Activated CD8-positive, alpha-beta memory T cell treated with anti-CD3 and anti-CD28 coated beads, Interleukin-2, amount 10 ng/mL, durations not matched to agents 7 days and 5 days (primary cell): ENCODE measurements around the gene PRSS3. TPM values are rescaled to one million over a fixed set of nuclear protein-coding genes. Genes with fewer than 3 reads are reported as not detected.
A peak's percentile ranks its signal among the peaks of the same experiment; 100 is the strongest.
"Not testable (repeated sequence)": the region's sequence is repeated elsewhere in the genome, so short reads cannot be mapped to it uniquely, and the experiment has no call there.

Experiments
- ATAC-seq: fragments of 150-1000 bp; cut with Tn5 transposase; one replicate; pipeline ENCODE4 v1.10.0; 2021; ENCODE audit warnings: moderate library complexity
- CTCF ChIA-PET: fragments of 350-600 bp; sonication (Branson Sonifier 250); formaldehyde crosslinking; loops from one replicate; lab custom pipeline; 2021; ENCODE audit warnings: antibody characterized with exemption; lab: Charles Lee
- DNase-seq: peaks from one replicate; pipeline ENCODE4 v3.0.0-alpha.2; 2020
- H3K27ac Mint-ChIP-seq: one replicate; pipeline ENCODE4 v1.8.0; 2021; ENCODE audit warnings: mild to moderate bottlenecking, mixed read lengths
- H3K27me3 Mint-ChIP-seq: one replicate; pipeline ENCODE4 v1.8.0; 2021; ENCODE audit warnings: mixed read lengths
- H3K36me3 Mint-ChIP-seq: one replicate; pipeline ENCODE4 v1.8.0; 2021; ENCODE audit warnings: mild to moderate bottlenecking, mixed read lengths
- H3K4me1 Mint-ChIP-seq: one replicate; pipeline ENCODE4 v1.8.0; 2021; ENCODE audit warnings: mixed read lengths
- H3K4me3 Mint-ChIP-seq: one replicate; pipeline ENCODE4 v1.8.0; 2021; ENCODE audit warnings: mild to moderate bottlenecking, moderate library complexity, mixed read lengths
- H3K9me3 Mint-ChIP-seq: one replicate; pipeline ENCODE4 v1.8.0; 2022; ENCODE audit warnings: low read depth, mixed read lengths
- total RNA-seq, 2 experiments: library from RNA; stranded (reverse); gene quantifications; one replicate each; pipeline ENCODE4 v1.2.3, GENCODE V29; 2021

Gene PRSS3
- total RNA-seq, 2 experiments from 2014 or later = not detected

GRCh38 chr9:33815781-33816180, 20.4 kb downstream of the PRSS3 start:
- CTCF ChIA-PET = interaction anchor here (1.1 to 2.7 kb wide), 5 partner anchors 37 to 258 kb away, joined by 3 to 12 read pairs (median 5); no protein-coding TSS in a partner anchor
- Mint-ChIP-seq H3K9me3 (no peaks in the 10 kb centered on the region), H3K4me3 (peak overlapping the region; percentile 92), H3K27ac (peak overlapping the region; percentile 97), H3K4me1 (peaks cover 50% of the 10 kb centered on the region), H3K27me3 (peaks cover 9% of the 10 kb centered on the region), H3K36me3 (peaks cover 5% of the 10 kb centered on the region)
- no peak for DNase-seq
- ATAC-seq = no peak

DNA sequence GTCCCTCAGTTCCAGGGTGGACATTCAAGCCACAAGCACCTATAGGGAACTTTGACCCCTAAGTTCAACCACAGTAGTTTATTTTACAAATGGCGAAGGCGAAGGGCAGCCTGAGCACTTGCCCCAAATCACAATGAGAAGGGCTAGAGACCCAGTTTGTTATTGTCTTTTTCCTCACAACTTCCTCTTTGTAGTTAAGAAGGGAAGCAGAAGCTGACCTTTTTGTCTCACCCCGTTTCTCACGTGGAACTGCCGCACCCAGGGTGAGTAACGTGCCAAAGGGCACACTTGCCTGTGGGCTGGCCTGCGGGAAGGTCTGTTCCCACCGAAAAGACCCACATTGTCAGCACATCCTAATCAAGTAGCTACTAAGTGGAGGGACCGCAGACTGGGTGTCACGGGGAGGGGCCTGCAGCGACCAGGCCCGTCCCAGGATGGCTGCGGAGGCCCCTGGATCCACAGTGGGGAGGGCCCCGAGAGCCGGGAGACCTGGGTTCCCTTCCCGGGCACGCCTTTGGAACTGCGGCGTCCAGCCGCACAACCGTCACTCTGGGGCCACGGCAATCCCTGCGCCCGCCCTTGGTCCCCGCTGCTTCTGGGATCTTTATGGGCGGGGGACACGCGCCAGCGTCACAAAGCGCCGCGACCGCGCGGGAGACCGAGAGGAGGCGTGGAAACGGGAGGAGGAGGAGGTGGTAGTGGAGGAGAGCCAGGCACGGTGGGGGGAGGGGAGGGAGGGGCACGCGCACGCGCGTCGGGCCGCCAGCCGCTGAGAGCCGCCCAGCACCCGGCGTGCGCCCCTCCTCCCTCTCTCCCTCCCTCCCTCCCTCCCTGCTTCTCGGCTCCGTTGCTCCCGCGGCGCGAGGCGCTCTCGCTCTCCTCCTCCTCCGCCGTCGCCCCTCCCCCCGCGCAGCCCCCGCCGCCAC, 21.2 kb downstream of the PRSS3 start, which contains the start of gene UBE2R2:
Gene UBE2R2, plus strand, starts transcription at position 834 of the 926 bp plus-strand sequence. CDS start 598 bp downstream, outside the sequence.
- peak; percentile 96 for DNase-seq

DNA sequence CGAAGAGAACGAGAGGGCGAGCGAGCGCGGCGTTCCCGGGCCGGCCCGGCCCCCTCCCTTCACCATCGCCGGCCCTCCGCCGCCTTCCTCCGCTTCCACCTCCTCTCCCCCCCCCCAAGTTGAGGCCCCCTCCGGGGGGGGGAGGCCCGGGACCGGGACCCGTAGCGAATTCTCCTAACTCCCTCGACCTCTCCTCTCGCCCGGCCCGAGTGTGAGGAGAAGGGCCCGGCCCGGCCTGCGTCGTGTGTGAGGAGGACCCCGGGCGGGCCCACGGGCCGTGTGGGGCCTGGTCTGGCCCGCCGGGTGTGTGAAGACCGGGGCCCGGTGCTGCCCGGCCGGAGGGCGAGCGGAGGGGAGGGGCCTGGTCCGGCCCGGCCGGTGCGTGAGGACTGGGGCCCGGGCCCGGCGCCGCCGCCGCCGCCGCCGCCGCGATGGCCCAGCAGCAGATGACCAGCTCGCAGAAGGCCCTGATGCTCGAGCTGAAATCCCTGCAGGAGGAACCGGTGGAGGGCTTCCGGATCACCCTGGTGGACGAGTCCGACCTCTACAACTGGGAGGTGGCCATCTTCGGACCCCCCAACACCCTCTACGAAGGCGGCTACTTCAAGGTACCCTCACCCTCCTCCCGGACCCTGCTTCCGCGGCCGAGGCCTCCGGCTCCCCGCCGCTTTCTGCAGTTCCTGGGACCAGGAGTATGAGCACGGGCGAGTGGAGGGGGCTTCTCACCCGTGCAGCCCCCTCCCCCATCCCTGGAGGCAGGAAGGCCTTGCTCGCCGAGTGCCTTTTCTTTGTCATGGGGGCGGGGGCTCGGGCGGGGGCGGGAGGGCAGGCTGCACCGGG, 22.2 kb downstream of the PRSS3 start:
- Mint-ChIP-seq H3K4me1 (peaks cover 50% of the 10 kb centered on the region), H3K9me3 (no peaks in the 10 kb centered on the region), H3K36me3 (peaks cover 5% of the 10 kb centered on the region), H3K27me3 (no peaks in the 10 kb centered on the region), H3K4me3 (peak overlapping the region; percentile 92), H3K27ac (peak overlapping the region; percentile 95)
- DNase-seq = peak; percentile 71
- ATAC-seq = peak; percentile 35
- CTCF ChIA-PET = interaction anchor here (1.1 kb wide), 1 partner anchor 105 kb away, joined by 3 read pairs; no protein-coding TSS in a partner anchor

More for the DNA sequence above, 21.2 kb downstream of the PRSS3 start, which contains the start of gene UBE2R2:
- H3K4me3 Mint-ChIP-seq = peak within 1 kb of the TSS; percentile 92
- peaks cover 9% of the 10 kb centered on the region for H3K27me3 Mint-ChIP-seq
- H3K36me3 Mint-ChIP-seq = peaks cover 5% of the 10 kb centered on the region
- H3K9me3 Mint-ChIP-seq = no peaks in the 10 kb centered on the region
- ATAC-seq = peak; percentile 81
- H3K4me1 Mint-ChIP-seq = peaks cover 54% of the 10 kb centered on the region
- CTCF ChIA-PET = interaction anchor here (1.1 to 1.9 kb wide), 3 partner anchors 36 to 258 kb away, joined by 3 to 6 read pairs (median 5); no protein-coding TSS in a partner anchor
- H3K27ac Mint-ChIP-seq = peak within 1 kb of the TSS; percentile 97

DNA sequence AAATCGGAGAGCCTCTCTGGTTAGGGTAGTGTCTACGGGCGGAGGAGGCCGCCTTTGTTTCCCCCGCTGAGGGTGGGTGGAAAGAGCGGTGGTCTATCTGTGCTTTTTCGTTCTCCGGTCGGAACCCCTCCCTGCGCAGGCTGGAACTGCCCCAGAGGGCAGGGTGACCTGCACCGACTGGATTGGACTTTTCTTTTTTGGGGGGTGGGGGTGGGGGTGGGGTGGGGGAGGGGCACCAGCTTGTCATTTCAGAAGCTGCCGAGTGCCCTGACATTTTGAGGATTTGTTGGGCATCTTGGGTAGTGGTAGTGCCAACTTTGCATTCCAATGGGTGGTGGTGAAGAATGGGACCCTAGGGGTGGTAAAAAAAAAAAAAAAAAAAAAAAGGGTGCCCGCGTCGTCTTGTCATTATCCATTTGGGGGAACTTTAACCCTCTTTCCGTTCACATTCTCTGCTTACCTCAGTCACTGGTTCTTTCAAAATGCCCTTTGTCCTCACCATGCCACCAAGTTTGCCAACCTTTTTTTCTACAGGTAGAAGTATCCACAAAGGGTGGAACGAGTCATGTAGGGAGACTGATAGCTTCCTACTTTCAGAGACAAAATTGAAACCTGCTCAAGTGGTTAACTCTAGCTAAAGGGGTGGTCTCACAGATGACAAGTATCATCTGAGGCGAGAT, 22.9 kb downstream of the PRSS3 start:
- peak overlapping the region; percentile 92 for H3K4me3 Mint-ChIP-seq
- peaks cover 50% of the 10 kb centered on the region for H3K4me1 Mint-ChIP-seq
- no peaks in the 10 kb centered on the region for H3K27me3 Mint-ChIP-seq
- CTCF ChIA-PET = interaction anchor here (1.1 kb wide), 1 partner anchor 105 kb away, joined by 3 read pairs; no protein-coding TSS in a partner anchor
- DNase-seq (no peak), ATAC-seq (no peak)
- H3K36me3 Mint-ChIP-seq = peaks cover 5% of the 10 kb centered on the region
- peak overlapping the region; percentile 95 for H3K27ac Mint-ChIP-seq
- no peaks in the 10 kb centered on the region for H3K9me3 Mint-ChIP-seq

- no peak for ATAC-seq
- H3K4me1 Mint-ChIP-seq = peaks cover 49% of the 10 kb centered on the region
- H3K4me3 Mint-ChIP-seq = peak overlapping the region; percentile 92
- DNase-seq = no peak
- H3K27me3 Mint-ChIP-seq = no peaks in the 10 kb centered on the region
- peaks cover 8% of the 10 kb centered on the region for H3K36me3 Mint-ChIP-seq
- CTCF ChIA-PET = no interaction called here
- no peaks in the 10 kb centered on the region for H3K9me3 Mint-ChIP-seq
- H3K27ac Mint-ChIP-seq = peak overlapping the region; percentile 95
Observed at GRCh38 chr9:33818847-33819500, 23.6 kb downstream of the PRSS3 start.

DNA sequence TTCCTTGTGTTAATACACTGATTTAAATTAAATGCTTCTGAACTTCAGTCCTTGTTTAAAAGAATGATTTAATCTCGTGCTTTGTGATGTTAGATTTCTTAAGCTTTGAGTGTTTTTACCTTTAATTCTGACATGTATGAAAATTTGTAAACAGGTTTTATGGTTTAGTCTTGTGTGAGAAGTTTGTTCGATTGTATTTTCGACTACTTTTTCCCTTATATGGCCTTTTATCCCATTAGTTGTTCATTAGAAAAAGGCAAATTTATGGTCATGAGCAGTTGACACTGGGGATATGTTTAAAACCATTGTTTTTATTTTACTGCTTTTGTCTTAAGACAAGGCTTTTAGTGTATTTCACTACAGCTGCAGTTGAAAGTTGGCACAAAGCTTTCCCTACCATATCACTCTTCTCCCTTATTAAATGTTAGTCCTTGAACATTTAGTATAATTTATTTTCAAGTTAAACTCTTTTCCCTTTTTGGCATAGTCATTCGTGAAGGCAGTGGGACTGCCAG, 24.9 kb downstream of the PRSS3 start:
- H3K4me1 Mint-ChIP-seq = peaks cover 39% of the 10 kb centered on the region
- peak overlapping the region; percentile 32 for H3K4me3 Mint-ChIP-seq
- CTCF ChIA-PET = interaction anchor here (0.6 kb wide), 2 partner anchors 32 to 33 kb away, joined by 3 read pairs; no protein-coding TSS in a partner anchor
- H3K27ac Mint-ChIP-seq = no peak overlapping the region
- H3K9me3 Mint-ChIP-seq = no peaks in the 10 kb centered on the region
- H3K27me3 Mint-ChIP-seq = no peaks in the 10 kb centered on the region
- peaks cover 12% of the 10 kb centered on the region for H3K36me3 Mint-ChIP-seq
- ATAC-seq = no peak
- no peak for DNase-seq

- peaks cover 13% of the 10 kb centered on the region for H3K36me3 Mint-ChIP-seq
- no peak for ATAC-seq
- CTCF ChIA-PET = interaction anchor here (1.3 to 1.4 kb wide), 2 partner anchors 10 to 12 kb away, joined by 3 to 7 read pairs; no protein-coding TSS in a partner anchor
- no peak overlapping the region for H3K27ac Mint-ChIP-seq
- no peak for DNase-seq
- H3K4me1 Mint-ChIP-seq = peaks cover 26% of the 10 kb centered on the region
- no peaks in the 10 kb centered on the region for H3K27me3 Mint-ChIP-seq
- H3K9me3 Mint-ChIP-seq = no peaks in the 10 kb centered on the region
- H3K4me3 Mint-ChIP-seq = no peak overlapping the region
Observed at GRCh38 chr9:33823801-33824200, 28.4 kb downstream of the PRSS3 start.

- H3K4me1 Mint-ChIP-seq, H3K27ac Mint-ChIP-seq, H3K4me3 Mint-ChIP-seq, H3K9me3 Mint-ChIP-seq, DNase-seq, CTCF ChIA-PET, H3K27me3 Mint-ChIP-seq, ATAC-seq: not testable (repeated sequence)
- peaks cover 12% of the 10 kb centered on the region for H3K36me3 Mint-ChIP-seq
Observed at GRCh38 chr9:33827285-33827684, 31.9 kb downstream of the PRSS3 start.

GRCh38 chr9:33829641-33830230, 34.4 kb downstream of the PRSS3 start:
- H3K9me3 Mint-ChIP-seq, H3K27ac Mint-ChIP-seq, H3K36me3 Mint-ChIP-seq, H3K27me3 Mint-ChIP-seq, ATAC-seq, DNase-seq, H3K4me1 Mint-ChIP-seq, CTCF ChIA-PET, H3K4me3 Mint-ChIP-seq: not testable (repeated sequence)

GRCh38 chr9:33835625-33836260, 40.4 kb downstream of the PRSS3 start:
- no peak overlapping the region for H3K4me3 Mint-ChIP-seq
- CTCF ChIA-PET = interaction anchor here (1.8 kb wide), 1 partner anchor 22 kb away, joined by 4 read pairs; no protein-coding TSS in a partner anchor
- no peak overlapping the region for H3K27ac Mint-ChIP-seq
- H3K4me1 Mint-ChIP-seq = peaks cover 22% of the 10 kb centered on the region
- H3K36me3 Mint-ChIP-seq = peaks cover 6% of the 10 kb centered on the region
- ATAC-seq = no peak
- no peak for DNase-seq
- no peaks in the 10 kb centered on the region for H3K27me3 Mint-ChIP-seq
- H3K9me3 Mint-ChIP-seq = no peaks in the 10 kb centered on the region

DNA sequence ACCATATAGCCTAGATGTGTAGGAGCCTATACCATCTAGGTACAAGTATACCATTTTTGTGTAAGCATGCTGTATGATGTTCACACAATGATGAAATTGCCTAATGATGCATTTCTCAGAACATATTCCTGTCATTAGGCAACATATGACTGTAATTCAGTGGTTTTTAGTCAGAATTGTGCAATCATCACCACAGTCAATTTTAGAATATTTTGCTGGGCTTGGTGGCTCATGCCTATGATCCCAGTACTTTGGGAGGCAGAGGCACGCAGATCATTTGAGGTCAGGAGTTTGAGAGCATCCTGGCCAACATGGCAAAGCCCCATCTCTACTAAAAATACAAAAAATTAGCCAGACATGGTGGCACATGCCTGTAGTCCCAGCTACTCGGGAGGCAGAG, 40.9 kb downstream of the PRSS3 start:
- Mint-ChIP-seq H3K27ac (peak overlapping the region; percentile 15), H3K4me1 (peaks cover 22% of the 10 kb centered on the region)
- not testable (repeated sequence) for H3K36me3 Mint-ChIP-seq, DNase-seq, H3K9me3 Mint-ChIP-seq, H3K4me3 Mint-ChIP-seq, H3K27me3 Mint-ChIP-seq
- CTCF ChIA-PET = interaction anchor here (1.5 to 1.8 kb wide), 2 partner anchors 22 to 541 kb away, joined by 3 to 4 read pairs; partner anchors contain the start of gene MYORG
- peak; percentile 65 for ATAC-seq
